Vagina (tissue), 2 donors: ENCODE measurements around the gene YPEL1.

ENCODE experiments used
- POLR2A ChIP-seq, 2 donors: fragments of 450-650 bp; IDR thresholded peaks; one replicate each; pipeline ENCODE4 v1.6.1; 2017; ENCODE audit warnings: antibody characterized with exemption in 2 of 2, mild to moderate bottlenecking in 2 of 2, moderate library complexity in 2 of 2
- POLR2AphosphoS5 ChIP-seq, 2 donors: sonication (generic); formaldehyde crosslinking; IDR thresholded peaks; one replicate each; pipeline ENCODE4 v1.9.0; 2017; ENCODE audit warnings: antibody characterized with exemption in 2 of 2, mild to moderate bottlenecking in 2 of 2, low read depth in 1 of 2; ENCODE audit not compliant: insufficient read depth in 1 of 2
- TF ChIP-seq, protein P1 (sequence below), 3 experiments: fragments of 450-650 bp in 2 of 3; fragments of 200-600 bp in 1 of 3; sonication (generic) in 1 of 3; IDR thresholded peaks; one replicate each; pipeline ENCODE4 v1.5.1; 2017 to 2019; ENCODE audit warnings: antibody characterized with exemption in 3 of 3, mild to moderate bottlenecking in 2 of 3, moderate library complexity in 2 of 3

DNA sequence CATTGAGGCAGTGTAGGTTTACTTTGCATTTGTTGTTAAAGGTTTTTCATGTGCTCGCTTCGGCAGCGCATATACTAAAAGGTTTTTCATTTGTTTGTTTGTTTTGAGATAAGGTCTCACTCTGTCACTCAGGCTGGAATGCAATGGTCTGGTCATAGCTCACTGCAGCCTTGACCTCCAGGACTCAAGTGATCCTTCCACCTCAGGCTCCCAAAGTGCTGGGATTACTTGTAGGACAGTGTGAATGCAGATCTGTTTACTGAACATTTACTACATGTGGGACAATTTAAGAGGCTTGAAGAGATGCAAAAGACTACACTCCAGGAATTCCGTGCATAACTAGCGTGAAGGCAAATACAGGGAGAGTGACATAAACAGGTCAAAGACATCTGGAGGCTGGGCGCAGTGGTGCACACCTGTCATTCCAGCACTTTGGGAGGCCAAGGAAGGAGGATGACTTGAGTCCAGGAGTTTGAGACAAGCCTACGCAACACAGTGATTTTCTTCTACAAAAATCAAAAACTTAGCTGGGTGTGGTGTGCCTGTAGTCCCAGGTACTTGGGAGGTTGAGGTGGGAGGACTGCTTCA, 34.1 kb downstream of the YPEL1 start:
- TF ChIP-seq, protein P1, sequence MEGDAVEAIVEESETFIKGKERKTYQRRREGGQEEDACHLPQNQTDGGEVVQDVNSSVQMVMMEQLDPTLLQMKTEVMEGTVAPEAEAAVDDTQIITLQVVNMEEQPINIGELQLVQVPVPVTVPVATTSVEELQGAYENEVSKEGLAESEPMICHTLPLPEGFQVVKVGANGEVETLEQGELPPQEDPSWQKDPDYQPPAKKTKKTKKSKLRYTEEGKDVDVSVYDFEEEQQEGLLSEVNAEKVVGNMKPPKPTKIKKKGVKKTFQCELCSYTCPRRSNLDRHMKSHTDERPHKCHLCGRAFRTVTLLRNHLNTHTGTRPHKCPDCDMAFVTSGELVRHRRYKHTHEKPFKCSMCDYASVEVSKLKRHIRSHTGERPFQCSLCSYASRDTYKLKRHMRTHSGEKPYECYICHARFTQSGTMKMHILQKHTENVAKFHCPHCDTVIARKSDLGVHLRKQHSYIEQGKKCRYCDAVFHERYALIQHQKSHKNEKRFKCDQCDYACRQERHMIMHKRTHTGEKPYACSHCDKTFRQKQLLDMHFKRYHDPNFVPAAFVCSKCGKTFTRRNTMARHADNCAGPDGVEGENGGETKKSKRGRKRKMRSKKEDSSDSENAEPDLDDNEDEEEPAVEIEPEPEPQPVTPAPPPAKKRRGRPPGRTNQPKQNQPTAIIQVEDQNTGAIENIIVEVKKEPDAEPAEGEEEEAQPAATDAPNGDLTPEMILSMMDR (IDR thresholded peaks at IDR 0.05), result no peak
- TF ChIP-seq POLR2A (IDR thresholded peaks at IDR 0.05) (no peak), POLR2AphosphoS5 (IDR thresholded peaks at IDR 0.05; ENCODE audit: insufficient read depth in 1 of 2, low read depth in 1 of 2) (no peak)
